ENCODE results near the gene FAM184B.

- no peak for TF ChIP-seq CTCF (IDR thresholded peaks at IDR 0.05 in 8 of 11, conservative IDR thresholded peaks at IDR 0.05 in 3 of 11)
- no peak for TF ChIP-seq POLR2A (IDR thresholded peaks at IDR 0.05)
- no peak for TF ChIP-seq POLR2AphosphoS5 (IDR thresholded peaks at IDR 0.05)
Measured at GRCh38 chr4:17613761-17614415, 167.5 kb downstream of the FAM184B start.

Measured in spleen (tissue), 7 donors.